Activated CD8-positive, alpha-beta memory T cell treated with anti-CD3 and anti-CD28 coated beads, Interleukin-2, amount 50 U/mL, for 4 hours (primary cell): ENCODE data around the gene SPATA1.
"Not testable (repeated sequence)": the region's sequence is repeated elsewhere in the genome, so short reads cannot be mapped to it uniquely, and the experiment has no call there.

Experiments
- DNase-seq: peaks from one replicate; pipeline ENCODE4 v3.0.0-alpha.2; 2020

The SPATA1 gene

DNA sequence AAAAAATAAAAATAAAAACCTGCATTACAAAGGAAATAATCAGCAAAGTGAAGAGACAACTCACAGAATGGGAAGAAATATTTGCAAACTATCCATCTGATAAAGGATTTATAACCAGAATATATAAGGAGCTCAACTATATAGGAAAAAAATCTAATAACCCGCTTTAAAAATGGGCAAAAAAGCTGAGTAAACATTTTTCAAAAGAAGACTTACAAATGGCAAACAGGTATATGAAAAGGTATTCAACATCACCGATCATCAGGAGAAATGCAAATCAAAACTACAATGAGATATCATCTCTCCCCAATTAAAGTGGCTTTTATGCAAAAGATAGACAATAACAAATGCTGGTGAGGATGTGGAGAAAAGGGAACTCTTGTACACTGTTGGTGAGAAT, 4.0 kb downstream of the SPATA1 start:
- no peak for DNase-seq

DNA sequence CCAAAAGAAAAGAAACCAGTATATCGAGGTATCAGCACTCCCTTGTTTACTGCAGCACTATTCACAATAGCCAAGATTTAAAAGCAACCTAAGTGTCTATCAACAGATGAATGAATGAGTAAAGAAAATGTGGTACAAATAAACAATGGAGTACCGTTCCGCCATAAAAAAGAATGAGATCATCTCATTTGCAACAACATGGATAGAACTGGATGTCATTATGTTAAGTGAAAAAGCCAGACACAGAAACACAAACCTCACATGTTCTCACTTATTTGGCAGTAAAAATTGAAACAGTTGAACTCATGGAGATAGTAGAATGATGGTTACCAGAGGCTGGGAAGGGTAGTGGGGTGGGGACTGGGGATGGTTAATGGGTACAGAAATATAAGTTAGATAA, 4.5 kb downstream of the SPATA1 start:
- no peak for DNase-seq

DNA sequence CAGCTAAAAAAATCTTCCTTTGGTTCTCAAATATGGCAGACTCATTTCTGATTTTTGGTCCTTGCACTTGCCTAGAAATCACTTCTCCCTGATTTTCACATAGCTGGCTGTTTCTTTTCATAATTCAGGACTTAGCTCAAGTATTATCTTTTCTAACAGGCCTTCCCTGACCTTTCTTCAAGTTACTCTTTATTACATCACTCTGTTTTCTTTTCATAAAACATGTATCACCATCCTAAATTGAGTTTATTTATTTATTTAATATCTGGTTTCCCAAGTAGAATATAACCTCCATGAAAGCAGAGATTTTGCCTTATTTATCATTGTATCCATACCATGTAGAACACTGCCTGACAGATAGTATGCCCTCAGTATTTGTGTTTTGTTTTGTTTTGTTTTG, 18.4 kb downstream of the SPATA1 start:
- no peak for DNase-seq

DNA sequence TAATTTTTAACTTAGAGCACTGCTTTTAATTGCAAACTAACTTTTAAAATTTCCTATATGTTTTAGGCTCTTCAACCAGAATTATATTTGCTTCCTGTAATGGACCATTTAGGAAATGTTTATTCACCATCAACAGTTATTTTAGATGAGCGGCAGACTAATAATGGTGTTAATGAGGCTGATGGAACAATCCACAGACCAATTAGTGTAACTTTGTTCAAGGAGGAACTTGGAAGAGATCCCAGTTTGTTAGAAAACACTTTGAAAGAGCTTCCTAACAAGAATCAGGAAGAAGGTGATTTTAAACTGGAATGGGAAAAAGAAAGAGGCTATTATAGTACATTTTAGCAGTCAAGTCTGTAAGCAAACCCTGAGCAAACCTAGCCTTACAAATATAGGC, 19.6 kb downstream of the SPATA1 start:
- no peak for DNase-seq

DNA sequence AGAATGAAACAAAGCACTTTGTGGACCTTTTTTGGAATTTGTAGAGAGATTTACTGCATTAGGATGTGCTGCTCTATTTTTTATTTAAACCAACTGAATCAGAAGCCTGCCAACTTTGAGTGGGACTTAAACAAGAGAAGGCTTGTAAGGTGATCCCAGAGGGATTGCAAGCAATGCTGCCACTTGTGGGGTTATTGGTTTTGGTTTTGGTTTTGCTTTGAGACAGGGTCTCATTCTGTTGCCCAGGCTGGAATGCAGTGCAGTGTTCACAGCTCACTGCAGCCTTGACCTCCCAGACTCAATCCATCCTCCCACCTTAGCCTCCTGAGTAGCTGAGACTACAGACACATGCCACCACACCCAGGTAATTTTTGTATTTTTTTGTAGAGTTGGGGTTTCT, 32.4 kb downstream of the SPATA1 start:
- no peak for DNase-seq

DNA sequence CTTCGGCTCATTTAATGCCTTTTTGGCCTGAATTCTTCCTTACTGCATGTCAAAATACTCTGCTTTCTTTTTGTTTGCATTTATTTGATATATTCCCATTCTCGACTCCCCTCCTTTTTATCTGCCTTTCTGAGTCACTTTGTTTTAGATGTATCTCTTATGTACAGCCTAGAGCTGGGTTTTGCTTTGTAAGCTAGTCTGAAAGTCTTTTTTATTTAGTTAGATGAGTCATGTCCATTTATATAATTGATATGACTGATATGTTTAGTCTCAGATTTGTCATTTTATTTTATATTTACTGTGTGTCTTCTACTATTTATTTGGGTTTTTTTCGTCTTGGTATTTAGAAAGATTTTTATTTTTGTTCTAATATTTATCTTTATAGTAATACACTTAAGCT, 33.8 kb downstream of the SPATA1 start:
- no peak for DNase-seq

DNA sequence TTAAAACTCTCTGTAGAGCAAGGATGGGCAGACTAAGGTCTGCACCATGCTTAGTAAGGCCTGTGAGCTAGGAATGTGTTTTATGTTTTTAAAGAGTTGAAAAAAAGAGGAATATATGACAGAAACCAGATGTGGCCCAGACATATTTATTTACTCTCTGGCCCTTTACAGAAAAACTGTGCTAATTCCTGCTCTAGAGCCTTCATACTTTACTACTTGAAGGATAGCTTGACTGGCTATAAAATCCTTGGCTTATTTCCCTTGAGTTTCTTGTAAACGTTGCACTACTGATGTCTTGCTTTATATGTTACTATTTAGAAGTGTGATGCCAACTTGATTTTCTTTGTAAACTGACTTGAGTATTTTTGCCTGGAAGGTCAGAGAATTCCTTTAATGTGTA, 34.6 kb downstream of the SPATA1 start:
- no peak for DNase-seq

DNA sequence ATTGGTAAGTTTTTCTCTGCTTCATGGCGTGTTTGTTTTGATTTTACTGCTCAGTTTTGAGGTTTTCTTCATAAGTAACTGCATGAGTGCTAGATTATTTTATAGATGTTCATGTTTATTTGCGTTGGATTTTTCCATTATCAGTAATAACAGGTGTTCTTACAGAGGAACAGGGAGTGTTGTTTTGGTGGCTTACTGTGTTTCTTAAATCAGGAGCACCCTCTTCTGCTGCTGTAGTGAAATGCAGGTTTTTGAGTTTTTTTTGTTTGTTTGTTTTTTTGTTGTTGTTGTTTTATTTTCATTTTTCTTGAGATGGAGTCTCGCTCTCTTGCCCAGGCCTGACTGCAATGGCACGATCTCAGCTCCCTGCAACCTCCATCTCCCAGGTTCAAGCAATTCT, 35.5 kb downstream of the SPATA1 start:
- DNase-seq, result no peak

DNA sequence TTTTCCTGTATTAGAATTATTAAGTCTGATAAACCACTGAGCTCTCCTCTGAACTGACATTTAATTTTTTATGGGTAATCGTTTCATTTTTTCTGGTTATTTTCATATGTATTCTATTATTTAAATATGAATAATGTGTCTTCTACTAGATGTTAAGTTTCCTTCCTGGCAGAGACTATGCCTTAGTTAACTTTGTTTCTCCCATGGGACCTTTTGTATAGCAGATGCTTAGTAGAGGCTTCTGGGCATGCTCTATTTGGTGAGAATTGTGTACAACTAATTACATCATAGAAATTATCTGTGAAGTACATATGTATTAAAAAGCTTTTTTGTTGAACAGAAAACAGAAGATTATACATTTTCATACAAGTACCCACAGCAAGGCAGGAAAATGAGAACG, 44.6 kb downstream of the SPATA1 start:
- DNase-seq, result no peak

DNA sequence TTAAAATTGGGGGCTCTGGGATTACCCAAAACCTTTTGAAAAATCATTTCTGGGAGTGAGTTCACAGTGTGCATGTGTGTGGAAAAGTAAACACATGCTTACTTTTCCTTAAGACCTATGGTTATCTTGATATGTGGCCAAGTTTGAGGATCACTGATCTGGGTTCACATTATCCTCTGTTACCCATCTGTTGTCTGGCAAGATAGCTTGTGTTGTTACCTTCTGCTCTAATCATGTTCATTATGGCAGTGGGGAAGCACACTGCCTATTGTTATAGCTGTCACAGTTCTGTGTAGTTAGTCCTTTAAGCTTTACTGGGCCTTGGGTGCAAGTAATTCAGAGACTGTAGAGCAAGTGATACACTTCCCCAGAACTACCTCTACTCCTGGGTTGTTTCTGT, 63.0 kb downstream of the SPATA1 start:
- no peak for DNase-seq

DNA sequence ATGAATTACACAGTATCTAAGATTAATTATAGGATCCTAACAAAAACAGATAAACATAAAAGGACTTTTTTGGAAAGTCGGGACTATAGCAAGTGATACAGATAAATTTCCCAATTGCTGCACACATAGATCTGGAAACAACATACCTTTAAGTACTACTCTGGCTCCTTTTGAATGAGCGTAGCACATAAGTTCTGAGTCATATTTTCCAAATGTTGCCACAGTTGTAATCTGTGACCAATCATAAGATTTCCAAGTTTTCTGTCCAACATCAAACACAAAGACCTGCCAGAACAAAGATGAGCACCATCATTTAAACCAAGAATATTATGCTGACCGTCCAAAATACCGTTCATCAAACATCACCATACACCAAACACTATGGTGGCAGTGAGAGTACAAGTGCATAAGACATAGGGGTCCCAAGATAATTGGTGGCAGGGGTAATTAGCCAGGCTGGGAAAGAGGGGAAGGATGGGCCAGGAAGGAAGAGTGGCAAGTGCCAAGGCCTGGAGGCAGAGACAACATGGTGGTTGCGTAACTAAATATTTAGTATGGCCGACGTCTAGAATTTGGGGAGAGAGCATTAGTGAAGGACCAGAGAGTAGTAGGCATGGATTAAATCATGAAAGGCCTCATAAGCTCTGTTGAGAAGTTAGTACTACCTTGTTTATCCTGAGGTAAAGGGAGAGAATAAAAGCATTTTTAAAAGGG, 64.4 kb downstream of the SPATA1 start:
- DNase-seq, result no peak

DNA sequence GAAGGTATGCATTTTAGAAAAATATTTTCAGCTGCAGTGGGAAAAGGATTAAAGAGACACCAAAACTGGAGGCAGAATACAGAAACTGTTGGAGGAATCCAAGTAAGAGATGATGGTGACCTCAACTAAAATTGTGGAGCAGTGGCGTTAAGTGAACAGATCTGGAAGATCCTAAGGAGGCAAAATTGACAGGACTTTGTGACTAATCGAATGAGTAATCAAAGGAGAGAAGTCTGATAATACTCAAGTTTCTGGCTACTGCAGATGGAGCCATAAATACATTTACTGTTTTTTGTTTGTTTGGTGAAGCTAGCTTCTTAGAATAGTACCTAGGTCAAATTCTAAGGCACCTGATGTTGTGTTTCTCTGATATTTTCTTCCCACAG, 65.0 kb downstream of the SPATA1 start:
- no peak for DNase-seq

DNA sequence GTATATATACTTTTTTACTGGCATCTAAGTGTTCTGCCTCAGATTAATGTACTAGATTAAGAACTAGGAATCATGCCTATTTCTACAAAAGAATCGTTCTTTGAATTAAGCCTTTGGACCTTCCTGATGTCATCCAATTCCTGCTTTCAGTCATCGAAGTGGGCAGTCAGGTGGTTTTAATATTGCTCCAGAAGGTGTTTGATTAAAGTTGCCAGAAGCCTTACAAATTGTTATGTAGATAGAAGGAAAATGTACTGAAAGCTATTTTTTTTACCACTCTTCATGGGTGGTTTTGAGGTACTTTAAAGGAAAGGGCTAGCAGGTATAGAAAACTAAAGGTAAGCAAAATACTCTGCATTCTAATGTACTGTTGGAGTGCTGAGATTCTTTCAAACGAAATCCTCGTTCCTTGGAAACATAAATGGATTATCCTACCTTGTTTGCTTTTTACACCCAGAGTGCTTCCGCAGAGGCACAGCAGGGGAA, 67.3 kb downstream of the SPATA1 start:
- no peak for DNase-seq

DNA sequence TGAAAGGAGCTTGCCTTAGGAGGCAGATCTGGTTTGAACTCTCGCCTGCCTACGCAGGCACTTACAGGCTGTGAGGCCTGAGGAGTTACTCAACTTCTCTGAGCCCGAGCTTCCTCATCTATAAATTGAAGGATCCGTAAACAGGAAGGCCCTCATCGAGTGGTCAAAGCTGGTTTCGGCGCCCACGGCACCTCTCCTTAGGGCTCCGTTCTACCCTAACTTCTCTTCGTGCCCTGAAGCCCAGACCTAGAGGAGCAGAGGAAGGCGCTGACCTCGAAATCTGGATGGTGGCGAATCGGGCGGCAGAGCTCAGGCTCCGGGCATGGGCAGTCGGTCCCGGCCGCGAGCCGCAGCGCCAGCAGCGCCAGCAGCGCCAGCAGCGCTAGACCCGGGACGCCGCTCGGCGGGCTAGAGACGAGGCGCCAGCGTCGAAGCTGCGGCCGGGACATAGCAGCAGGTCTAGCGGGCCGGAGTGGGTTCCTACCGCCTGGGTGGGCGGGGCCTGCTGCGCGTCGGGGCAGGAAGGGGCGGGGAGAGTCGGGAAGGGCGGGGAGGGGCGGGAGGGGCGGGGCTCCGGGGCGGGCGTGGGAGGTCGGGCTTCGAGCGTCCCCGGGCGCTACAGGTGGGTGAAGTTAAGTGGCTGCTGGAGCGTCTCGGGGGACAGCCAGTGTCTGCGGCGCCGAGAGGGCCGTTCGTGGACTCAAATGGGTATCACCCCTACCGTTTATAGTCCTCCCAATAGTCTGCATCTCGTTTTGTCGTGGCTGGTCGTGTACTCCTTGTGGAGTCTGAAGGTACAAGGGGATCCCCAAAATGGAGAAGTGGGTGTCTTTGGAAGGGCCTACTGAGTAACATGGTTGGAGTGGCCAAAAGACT, 68.0 kb downstream of the SPATA1 start, which contains the start of gene CTBS:
CTBS (minus strand) TSS at position 474 of the 876 bp plus-strand sequence; CDS start at position 449, 25 bp downstream.
- DNase-seq, result peak; percentile 85

DNA sequence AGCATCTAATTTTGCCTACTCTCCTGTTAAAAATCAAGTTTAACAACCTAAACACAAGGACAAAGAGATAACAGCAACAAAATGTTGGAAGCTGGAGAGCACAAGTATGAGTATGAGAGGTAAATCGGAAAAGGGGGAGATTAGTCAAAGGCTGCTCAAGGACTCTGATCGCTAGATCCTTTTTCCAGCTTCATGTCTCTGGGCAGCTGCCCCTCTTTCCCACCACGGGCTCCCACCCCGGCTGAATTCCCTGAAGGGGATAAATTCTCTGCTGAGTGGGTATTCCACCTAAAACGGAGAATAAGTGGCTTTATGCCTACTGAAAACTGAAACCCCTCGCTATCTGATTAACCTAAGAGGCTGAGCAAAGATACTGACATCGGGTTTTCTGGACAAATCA, 68.8 kb downstream of the SPATA1 start:
- no peak for DNase-seq

DNA sequence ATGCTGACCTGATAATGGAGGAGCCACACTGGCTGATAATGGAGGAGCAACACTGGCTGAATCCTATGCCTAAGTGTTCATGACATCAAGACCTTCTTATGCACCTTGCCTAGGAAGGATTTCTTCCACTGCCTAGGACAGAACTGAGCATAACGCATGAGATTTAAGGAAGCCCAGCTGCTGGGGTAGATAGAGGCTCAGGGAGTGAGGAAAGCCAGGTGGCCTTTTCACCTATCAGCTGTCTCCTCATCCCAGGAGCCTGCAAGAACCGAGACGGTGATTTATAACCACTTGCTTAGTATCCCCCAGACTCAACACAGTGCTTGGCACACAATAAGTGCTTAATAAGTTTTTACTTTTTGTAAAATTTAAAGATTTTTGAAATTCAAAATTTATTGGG, 75.5 kb downstream of the SPATA1 start:
- no peak for DNase-seq

DNA sequence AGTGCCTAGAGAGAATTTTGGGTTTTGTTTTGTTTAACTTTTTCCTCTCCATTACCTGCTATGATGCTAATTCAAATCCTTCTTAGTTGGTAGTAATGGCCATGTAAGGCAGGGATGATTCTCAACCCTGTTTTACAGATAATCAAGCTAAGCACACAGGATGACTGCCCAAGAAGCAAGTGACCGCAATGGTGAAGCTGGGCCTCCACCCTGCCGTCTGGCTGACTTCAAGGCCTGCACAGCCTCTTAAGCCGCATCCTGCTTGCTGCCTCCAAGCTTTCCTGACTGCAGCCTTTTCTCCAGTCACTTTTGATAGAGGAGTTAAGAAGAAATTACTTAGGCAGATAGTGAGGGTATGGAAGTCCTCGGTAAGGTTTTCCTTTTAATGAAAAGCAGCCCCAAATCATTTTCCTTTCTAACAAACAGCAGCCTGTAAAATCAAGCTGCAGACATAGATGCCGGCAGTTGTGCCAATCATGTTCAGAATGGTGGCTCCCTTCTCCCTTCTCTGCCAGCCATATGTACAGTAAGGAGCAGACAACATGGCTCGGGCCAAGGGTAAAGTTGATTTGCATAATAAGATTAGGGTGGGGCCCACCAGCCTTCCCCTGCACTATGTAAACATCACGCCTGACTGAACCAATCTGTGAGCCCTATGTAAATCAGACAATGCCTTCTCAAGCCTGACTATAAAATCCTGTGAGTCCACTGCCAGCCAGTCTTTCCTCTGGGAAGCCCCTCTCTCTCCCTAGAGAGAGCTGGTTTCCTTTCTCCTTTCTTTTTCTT, 76.8 kb downstream of the SPATA1 start:
- no peak for DNase-seq

DNA sequence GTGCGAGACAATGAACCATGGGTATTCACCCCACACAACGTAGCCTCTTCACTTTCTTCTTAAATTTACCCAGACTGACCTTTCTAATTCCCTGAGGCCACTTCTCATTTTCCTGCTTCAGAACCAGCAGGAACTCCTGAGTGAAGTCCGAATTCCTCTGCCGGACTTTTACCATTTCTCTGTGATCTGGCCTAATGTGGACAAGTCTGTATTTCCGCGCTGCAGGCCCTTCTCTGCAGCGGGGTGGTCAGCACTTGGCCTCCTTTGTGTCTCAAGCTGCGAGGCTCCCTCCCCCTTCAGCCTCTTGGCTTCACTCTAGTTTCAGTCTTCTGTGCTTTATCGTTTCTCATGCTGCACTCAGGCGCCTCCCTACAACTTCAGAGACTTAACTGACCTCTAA, 77.5 kb downstream of the SPATA1 start:
- no peak for DNase-seq

DNA sequence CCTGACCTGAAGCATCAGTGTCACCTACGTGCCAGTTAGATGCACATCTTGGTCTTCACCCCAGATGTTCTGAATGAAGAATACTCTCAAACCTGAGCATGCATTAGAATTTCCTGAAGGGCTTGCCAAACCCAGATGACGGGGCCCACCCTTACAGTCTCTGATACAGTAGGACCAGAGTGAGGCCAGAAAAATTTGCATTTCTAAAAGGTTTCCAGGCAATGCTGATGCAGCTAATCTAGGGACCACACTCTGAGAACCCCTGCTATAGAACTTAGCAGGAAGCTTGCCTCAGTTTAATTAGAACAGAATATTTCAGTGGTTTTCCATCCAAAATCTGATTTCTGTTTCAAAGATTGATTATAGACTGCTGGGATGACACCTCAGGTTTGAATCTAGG, 77.9 kb downstream of the SPATA1 start:
- no peak for DNase-seq

DNA sequence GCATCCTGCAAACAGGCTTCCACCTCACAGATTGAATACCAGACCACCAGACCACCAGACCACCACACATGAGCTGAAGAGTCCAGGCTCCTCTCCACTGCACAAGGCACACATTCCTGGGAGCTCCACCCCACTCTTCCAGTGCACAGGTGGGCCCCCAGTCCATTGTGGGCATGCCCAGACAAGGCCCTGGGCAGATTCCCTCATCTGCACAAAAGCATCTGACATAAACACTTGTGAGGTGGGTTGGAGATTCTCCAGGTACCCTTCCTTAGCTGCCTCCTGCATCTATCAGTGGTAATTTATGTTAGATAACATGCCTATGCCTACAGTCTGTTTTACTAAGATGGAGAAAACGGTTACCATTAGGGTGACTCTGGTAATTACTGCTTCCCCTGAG, 79.6 kb downstream of the SPATA1 start:
- no peak for DNase-seq

DNA sequence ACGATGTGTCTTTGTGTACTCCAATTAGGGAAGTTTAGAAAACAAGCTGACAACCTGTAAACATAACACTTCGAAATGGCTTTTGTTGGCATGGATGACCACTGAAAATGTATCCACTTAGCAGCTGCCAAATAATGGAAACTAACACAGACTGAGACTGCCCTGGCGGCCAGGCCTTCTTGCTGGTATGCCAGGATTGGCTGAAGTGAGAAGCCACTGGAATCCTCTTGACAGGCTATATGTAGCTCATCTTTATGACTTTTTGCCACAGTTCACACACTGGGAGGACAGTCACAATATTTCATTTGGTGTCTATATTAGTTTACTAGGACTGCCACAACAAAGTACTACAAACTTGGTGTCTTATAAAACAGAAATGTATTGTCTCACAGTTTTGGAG, 80.9 kb downstream of the SPATA1 start:
- no peak for DNase-seq

DNA sequence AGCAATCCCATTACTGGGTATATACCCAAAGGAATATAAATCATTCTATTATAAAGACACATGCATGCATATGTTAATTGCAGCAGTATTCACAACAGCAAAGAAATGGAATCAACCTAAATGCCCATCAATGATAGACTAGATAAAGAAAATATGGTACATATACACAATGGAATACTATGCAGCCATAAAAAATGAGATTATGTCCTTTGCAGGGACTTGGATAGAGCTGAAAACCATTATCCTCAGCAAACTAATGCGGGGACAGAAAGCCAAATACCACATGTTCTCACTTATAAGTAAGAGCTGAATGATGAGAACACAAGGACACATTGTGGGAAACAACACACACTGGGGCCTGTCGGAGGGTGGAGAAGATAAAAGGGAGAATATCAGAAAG, 88.8 kb downstream of the SPATA1 start:
- DNase-seq, result not testable (repeated sequence)

DNA sequence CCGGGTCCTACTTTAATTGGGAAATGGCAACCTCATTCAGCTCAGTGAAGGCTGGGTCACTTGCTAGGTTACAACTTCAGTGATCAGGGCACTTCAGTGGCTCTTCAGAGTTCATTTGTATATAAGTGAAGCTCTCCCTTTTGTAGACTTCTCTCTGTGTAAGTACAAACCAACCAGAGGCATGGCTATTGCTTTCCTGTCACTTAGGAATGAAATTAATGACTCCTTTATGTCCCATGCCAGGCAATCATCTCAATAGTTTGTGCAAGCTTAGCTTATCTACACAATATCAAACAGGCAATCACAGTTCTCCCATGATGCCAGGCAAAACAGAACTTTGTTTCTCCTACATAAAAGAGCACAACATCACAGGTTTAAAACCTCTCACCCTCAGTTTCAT, 90.8 kb downstream of the SPATA1 start:
- no peak for DNase-seq

DNA sequence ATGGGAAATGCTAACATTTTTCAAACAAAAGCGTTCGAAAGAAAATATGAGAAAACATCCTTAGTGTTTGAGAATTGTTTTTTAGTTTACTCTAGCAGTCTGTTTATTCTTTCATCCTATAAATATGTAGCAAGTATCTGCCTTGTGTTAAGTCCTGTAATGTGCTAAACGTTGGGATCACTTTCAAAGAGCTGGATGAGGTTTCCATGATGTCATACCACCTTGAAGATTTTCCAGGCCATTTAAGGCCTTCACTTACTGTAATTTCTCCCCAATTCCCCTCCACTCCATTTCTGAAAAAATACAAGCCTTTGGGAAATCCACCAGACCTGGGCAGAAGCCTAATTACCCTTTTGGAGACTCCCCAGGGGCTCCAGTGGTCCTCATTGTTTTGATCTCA, 92.2 kb downstream of the SPATA1 start:
- no peak for DNase-seq
